BE2C (cell line): ENCODE results near the gene GPC4.
"Not testable (repeated sequence)": the region's sequence is repeated elsewhere in the genome, so short reads cannot be mapped to it uniquely, and the experiment has no call there.

Experiments used
- DNase-seq: peaks from one replicate; pipeline ENCODE4 v3.0.0-alpha.2; 2020
- H3K27me3 ChIP-seq: fragments of 250-450 bp; sonication (Bioruptor Pico); 2 replicates; pipeline ENCODE4 v1.5.1; 2020; ENCODE audit warnings: mild to moderate bottlenecking
- H3K36me3 ChIP-seq: fragments of 250-450 bp; sonication (Bioruptor Pico); 2 replicates; pipeline ENCODE4 v1.5.1; 2020; ENCODE audit warnings: mild to moderate bottlenecking
- H3K4me1 ChIP-seq: fragments of 250-450 bp; sonication (Bioruptor Pico); 2 replicates; pipeline ENCODE4 v1.5.1; 2020
- H3K4me3 ChIP-seq: 2 replicates; pipeline ENCODE4 v1.5.1; 2011; ENCODE audit warnings: low read depth, low read length
- H3K9me3 ChIP-seq: fragments of 250-450 bp; sonication (Bioruptor Pico); 2 replicates; pipeline ENCODE4 v1.5.1; 2020
- CTCF ChIP-seq: IDR thresholded peaks from 2 replicates; pipeline ENCODE4 v1.5.1; 2012; ENCODE audit warnings: mild to moderate bottlenecking, low read depth, low read length

The GPC4 gene

GRCh38 chrX:133332737-133333136 is 82.6 kb downstream of the GPC4 start:
- TF ChIP-seq CTCF: no peak
- H3K27me3 ChIP-seq: no peaks in the 10 kb centered on the region
- no peak overlapping the region for H3K4me3 ChIP-seq
- H3K4me1 ChIP-seq: no peaks in the 10 kb centered on the region
- no peak for DNase-seq
- H3K36me3 ChIP-seq: no peaks in the 10 kb centered on the region
- no peaks in the 10 kb centered on the region for H3K9me3 ChIP-seq

- no peaks in the 10 kb centered on the region for H3K27me3 ChIP-seq
- TF ChIP-seq CTCF: no peak
- no peak overlapping the region for H3K4me3 ChIP-seq
- no peaks in the 10 kb centered on the region for H3K36me3 ChIP-seq
- H3K4me1 ChIP-seq: no peaks in the 10 kb centered on the region
- no peaks in the 10 kb centered on the region for H3K9me3 ChIP-seq
- DNase-seq: no peak
Observed at GRCh38 chrX:133330956-133331355, 84.3 kb downstream of the GPC4 start.

GRCh38 chrX:133325422-133325821 is 89.9 kb downstream of the GPC4 start:
- no peak for TF ChIP-seq CTCF

GRCh38 chrX:133323431-133323830 is 91.9 kb downstream of the GPC4 start:
- no peak for TF ChIP-seq CTCF
- H3K27me3 ChIP-seq: no peaks in the 10 kb centered on the region

More at GRCh38 chrX:133325422-133325821, 89.9 kb downstream of the GPC4 start:
- H3K36me3 ChIP-seq: no peaks in the 10 kb centered on the region
- H3K4me3 ChIP-seq: no peak overlapping the region
- no peaks in the 10 kb centered on the region for H3K4me1 ChIP-seq
- DNase-seq: no peak
- no peaks in the 10 kb centered on the region for H3K9me3 ChIP-seq
- H3K27me3 ChIP-seq: no peaks in the 10 kb centered on the region

GRCh38 chrX:133322269-133322668 is 93.0 kb downstream of the GPC4 start:
- DNase-seq, H3K36me3 ChIP-seq, H3K27me3 ChIP-seq: not testable (repeated sequence)

More at GRCh38 chrX:133323431-133323830, 91.9 kb downstream of the GPC4 start:
- H3K4me1 ChIP-seq: no peaks in the 10 kb centered on the region
- no peaks in the 10 kb centered on the region for H3K36me3 ChIP-seq
- no peak overlapping the region for H3K4me3 ChIP-seq
- no peak for DNase-seq
- no peaks in the 10 kb centered on the region for H3K9me3 ChIP-seq

GRCh38 chrX:133321451-133321850 is 93.8 kb downstream of the GPC4 start:
- no peak for TF ChIP-seq CTCF
- Histone ChIP-seq H3K4me3 (no peak overlapping the region), H3K36me3 (no peaks in the 10 kb centered on the region), H3K4me1 (no peaks in the 10 kb centered on the region), H3K9me3 (no peaks in the 10 kb centered on the region), H3K27me3 (no peaks in the 10 kb centered on the region)
- no peak for DNase-seq

More at GRCh38 chrX:133322269-133322668, 93.0 kb downstream of the GPC4 start:
- not testable (repeated sequence) for H3K4me1 ChIP-seq, H3K9me3 ChIP-seq, H3K4me3 ChIP-seq

- no peak for TF ChIP-seq CTCF
- no peaks in the 10 kb centered on the region for H3K9me3 ChIP-seq
- H3K36me3 ChIP-seq: no peaks in the 10 kb centered on the region
- no peak for DNase-seq
- no peaks in the 10 kb centered on the region for H3K27me3 ChIP-seq
- no peaks in the 10 kb centered on the region for H3K4me1 ChIP-seq
- H3K4me3 ChIP-seq: no peak overlapping the region
Observed at GRCh38 chrX:133314281-133314680, 101.0 kb downstream of the GPC4 start.
